RKO (cell line): ENCODE measurements around the gene TOMM34.
A peak's percentile ranks its signal among the peaks of the same experiment; 100 is the strongest.

Experiments used
- DNase-seq: peaks from one replicate; pipeline ENCODE4 v3.0.0-alpha.2; 2016; ENCODE audit warnings: low spot score

The TOMM34 gene, protein sequence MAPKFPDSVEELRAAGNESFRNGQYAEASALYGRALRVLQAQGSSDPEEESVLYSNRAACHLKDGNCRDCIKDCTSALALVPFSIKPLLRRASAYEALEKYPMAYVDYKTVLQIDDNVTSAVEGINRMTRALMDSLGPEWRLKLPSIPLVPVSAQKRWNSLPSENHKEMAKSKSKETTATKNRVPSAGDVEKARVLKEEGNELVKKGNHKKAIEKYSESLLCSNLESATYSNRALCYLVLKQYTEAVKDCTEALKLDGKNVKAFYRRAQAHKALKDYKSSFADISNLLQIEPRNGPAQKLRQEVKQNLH

DNA sequence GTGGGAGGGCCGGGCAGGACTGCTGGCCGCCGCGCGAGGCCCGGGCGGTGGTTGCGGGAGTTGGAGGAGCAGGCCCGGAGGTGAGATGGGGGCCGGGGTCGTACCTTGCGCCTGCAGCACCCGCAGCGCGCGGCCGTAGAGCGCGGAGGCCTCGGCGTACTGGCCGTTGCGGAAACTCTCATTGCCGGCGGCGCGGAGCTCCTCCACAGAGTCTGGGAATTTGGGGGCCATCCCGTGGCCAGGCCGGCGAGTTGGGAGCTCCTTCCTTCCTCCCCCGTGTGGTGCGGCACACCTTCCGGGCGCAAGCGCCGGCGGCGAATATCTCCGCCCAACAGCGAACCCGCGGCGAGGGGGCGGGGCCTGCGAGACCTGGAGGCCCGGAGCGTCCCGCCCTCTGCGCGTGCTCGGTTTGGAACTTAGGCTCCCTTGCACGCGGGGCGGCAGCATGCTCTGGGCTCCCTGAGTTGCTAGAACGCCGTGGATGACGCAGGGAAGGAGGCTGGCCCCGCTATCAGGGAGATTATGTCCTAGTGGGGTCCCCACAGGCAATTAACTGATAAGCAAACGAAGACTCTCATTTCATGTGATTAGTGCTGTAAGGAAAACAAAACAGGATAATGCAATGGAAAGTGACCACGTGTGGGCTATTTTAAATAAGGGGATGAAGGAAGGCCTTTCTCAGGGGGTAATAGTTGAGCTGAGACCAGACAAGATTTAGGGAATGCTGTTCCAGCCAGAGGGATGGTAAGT is at the start of gene TOMM34:
TOMM34 (minus strand) TSS at position 295 of the 750 bp plus-strand sequence; CDS start at position 231, 64 bp downstream.
- peak; percentile 99 for DNase-seq

- no peak for DNase-seq
These were observed 48.4 kb upstream of the TOMM34 start for GRCh38 chr20:45008521-45009049.

GRCh38 chr20:44997668-44998067 is 37.5 kb upstream of the TOMM34 start:
- no peak for DNase-seq

DNA sequence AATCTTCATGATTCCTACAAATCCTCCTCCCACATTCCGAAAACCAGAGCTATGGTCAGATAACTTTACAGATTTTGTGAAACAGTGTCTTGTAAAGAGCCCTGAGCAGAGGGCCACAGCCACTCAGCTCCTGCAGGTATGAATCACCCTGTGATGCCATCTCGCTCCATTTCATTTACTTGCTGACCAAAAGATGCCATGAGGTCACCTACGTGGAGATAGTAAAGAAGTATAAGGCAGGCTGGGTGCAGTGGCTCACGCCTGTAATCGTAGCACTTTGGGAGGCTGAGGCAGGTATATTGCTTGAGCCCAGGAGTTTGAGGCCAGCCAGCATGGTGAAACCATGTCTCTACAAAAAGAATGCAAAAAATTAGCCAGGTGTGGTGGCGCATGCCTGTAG is 37.0 kb upstream of the TOMM34 start:
- no peak for DNase-seq

- DNase-seq = peak; percentile 85
These were observed 33.1 kb upstream of the TOMM34 start for GRCh38 chr20:44993343-44993742.

DNA sequence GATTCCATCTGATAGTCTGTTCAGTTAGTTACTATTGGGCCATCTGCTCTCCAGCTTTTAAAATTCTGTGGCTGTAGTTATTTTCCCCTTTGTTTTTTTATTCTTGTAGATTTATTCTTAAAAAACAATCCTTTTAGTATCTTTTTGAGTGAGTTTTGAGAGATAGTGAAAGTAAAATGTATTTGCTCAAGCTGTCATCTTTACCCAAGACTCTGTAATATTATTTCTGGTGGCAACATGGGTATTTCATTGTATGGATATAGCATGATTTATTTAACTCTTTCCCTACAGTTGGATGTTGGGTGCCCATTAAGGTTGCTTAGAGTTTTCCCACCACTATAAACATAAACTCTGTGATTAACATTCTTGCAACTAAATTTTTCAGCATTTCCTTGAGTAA is 30.8 kb upstream of the TOMM34 start:
- no peak for DNase-seq

DNA sequence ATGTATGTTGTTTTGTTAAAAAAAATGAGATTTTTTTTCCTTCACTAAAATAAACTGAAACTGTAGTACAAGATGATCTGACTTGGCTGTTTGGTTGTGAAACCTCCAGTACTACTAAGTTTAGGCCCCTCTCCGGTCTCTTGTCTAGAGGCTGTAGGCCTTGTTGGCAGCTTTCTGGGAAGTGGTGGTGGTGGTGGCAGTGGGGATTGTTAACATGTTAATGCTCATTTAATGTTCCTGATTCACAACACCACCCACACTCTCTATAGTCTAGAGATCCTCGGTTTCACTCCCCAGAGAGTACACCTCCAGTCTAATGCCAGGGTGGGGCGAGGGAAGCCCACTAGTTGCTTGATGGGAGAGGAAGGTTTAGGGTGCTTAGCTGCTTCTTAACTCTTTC is 30.2 kb upstream of the TOMM34 start:
- DNase-seq = no peak

- DNase-seq = no peak
These were observed 28.5 kb upstream of the TOMM34 start for GRCh38 chr20:44988631-44989171.

DNA sequence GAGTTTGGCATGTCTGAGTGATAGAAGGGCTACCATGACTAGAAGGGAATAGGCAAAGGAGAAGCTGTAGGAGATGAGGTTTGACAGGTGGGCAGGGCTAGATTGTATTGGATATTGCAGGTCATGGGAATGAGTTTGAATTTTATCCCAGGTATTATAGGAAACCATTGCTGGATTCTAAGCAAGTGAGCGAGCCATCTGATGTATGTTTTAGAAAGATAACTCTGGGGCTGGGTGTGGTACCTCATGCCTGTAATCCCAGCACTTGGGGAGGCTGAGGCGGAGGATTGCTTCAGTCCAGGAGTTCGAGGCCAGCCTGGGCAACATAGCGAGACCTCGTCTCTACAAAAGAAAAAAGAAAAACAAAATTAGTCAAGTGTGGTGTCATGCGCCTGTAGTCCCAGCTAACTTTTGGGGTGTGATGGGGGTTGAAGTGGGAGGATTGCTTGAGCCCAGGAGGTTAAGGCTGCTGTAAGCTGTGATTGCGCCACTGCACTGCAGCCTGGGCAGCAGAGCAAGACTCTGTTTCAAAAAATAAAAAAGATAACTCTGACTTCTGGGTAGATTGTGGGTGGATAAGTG is 23.0 kb upstream of the TOMM34 start:
- DNase-seq = no peak

GRCh38 chr20:44981736-44982406 is 21.7 kb upstream of the TOMM34 start:
- DNase-seq = no peak

- no peak for DNase-seq
These were observed 19.0 kb upstream of the TOMM34 start for GRCh38 chr20:44979090-44979621.

- no peak for DNase-seq
These were observed 16.5 kb upstream of the TOMM34 start for GRCh38 chr20:44976698-44977097.

DNA sequence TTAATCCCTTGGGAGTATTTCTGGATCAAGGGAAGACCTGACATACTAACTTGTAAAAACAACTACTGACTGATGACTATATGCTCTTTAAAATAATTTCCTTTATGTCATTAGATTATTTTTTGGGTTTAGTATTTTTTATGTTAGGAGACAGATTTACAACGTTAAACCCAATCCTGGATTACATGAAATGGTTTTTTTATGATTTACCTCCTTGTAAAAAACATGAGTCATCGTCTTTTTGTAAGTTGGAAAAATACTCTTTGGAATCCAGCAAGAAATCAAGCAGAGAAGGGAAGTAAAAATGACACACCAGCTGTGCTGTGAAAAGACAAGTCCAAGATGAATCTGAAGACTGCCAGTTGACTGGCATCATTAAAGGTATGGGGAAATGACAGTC is 12.9 kb upstream of the TOMM34 start:
- no peak for DNase-seq

DNA sequence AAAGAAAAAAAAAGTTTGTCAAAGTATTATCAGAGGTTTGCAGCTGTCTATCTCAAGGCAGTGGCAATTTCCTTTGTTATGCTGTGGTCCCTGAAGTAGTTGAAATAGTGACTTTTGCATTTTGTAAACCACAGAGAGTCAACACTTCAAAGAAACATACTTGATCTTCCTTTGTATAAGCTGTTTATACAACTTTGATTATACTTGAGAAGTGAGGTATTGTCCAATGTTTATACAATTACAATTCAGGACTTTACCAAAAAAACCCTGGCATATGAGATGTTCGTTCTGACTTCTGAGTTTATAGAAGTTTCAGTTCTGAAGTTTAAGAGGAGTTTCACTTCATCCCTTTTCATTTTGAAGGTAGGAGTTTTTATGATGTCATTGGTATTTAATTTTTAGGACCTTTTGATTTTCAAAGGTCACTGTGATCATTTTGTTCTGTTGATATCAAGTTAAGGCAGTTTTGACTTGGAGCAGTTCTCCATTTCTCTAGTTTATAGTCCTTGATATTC is 10.1 kb upstream of the TOMM34 start:
- DNase-seq = no peak

- DNase-seq = peak; percentile 42
These were observed 9.2 kb upstream of the TOMM34 start for GRCh38 chr20:44969300-44969894.

DNA sequence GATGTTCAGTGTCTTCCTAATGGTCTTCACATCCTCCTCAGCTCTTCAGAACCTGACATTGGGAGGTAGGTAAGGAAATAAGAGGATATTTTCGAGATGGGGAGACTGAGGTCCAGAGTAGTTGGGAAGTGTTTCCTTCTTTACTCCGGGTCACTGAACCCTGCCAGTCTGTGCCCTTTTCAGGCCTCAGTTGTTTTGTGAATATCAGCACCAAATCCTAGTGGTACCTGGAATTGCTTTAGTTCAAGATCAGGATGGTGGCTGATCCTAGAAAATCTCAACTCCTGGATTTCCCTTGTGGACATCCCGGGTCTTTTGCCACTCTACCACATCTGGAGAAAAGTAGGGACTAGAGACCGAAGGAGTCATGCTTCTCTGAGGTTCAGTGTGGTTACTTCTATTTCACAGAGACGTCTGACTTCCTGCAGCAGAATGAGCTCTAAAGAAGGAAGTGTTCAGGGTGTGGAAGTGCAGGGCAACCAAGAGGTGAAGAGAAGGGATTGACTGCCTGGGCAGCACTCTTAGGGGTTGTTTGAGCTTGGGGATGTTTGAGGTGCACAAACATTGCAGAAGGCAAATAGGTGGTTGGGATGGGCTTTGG is 7.1 kb upstream of the TOMM34 start:
- peak; percentile 87 for DNase-seq

GRCh38 chr20:44966030-44966961 is 6.1 kb upstream of the TOMM34 start, which contains the start of gene STK4:
Gene STK4, plus strand, starts transcription at chr20:44966512. Its CDS starts 57 bp downstream, at chr20:44966569.
- peak; percentile 95 for DNase-seq

DNA sequence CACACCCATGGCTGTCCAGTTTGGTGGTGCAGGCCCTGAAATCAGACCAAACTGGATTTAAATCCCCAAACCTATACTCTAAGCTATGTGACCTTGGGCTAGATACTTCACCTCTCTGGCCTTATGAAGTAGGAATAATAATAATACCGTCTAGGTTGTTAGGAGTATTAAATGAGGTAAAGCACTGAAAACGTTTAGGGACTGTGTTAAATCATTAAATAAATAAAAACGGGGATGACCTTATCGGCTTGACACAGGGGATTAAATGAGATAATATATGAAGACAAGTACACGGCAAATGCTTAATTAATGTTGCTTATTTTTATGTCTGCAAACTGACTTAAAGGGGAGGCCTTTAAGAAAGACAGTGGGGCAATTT is 5.4 kb upstream of the TOMM34 start:
- DNase-seq = no peak
